Keratinocyte (primary cell): Measurements from ENCODE around the gene SRSF9.

Experiments
- EZH2 ChIP-seq: IDR thresholded peaks from one replicate; pipeline ENCODE4 v1.6.1; 2012; ENCODE audit warnings: inconsistent platforms, mild to moderate bottlenecking, low read length, moderate library complexity
- TF ChIP-seq, protein P1 (sequence below), 3 experiments: IDR thresholded peaks in 1 of 3; conservative IDR thresholded peaks in 1 of 3; optimal IDR thresholded peaks in 1 of 3; 2 replicates in 2 of 3; 3 replicates in 1 of 3; pipeline versions ENCODE3 to v1.5.1; 2011; ENCODE audit warnings: low read length in 3 of 3, mild to moderate bottlenecking in 3 of 3, moderate library complexity in 2 of 3, control low read depth in 1 of 3, inconsistent platforms in 1 of 3; ENCODE audit not compliant: insufficient read depth in 2 of 3; ENCODE audit errors: extremely low read depth in 1 of 3

DNA sequence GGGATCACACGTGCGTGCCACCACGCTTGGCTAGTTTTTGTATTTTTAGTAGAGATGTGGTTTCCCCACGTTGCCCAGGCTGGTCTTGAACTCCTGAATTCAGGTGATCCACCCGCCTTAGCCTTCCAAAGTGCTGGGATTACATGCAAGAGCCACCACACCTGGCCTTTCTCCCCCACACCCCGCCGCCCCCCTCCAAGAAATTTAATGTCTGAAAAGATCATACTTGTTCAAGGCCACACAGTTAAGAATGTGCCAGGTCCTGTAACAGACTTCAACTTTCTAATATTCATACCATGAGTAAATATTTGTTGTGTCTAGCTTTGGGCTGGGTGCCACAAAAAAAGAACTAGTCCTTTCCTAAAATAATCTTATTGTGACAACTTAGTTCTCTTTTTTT is 14.2 kb downstream of the SRSF9 start:
- TF ChIP-seq, protein P1, sequence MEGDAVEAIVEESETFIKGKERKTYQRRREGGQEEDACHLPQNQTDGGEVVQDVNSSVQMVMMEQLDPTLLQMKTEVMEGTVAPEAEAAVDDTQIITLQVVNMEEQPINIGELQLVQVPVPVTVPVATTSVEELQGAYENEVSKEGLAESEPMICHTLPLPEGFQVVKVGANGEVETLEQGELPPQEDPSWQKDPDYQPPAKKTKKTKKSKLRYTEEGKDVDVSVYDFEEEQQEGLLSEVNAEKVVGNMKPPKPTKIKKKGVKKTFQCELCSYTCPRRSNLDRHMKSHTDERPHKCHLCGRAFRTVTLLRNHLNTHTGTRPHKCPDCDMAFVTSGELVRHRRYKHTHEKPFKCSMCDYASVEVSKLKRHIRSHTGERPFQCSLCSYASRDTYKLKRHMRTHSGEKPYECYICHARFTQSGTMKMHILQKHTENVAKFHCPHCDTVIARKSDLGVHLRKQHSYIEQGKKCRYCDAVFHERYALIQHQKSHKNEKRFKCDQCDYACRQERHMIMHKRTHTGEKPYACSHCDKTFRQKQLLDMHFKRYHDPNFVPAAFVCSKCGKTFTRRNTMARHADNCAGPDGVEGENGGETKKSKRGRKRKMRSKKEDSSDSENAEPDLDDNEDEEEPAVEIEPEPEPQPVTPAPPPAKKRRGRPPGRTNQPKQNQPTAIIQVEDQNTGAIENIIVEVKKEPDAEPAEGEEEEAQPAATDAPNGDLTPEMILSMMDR (optimal IDR thresholded peaks at IDR 0.05 in 1 of 3, IDR thresholded peaks at IDR 0.05 in 1 of 3, conservative IDR thresholded peaks at IDR 0.05 in 1 of 3; ENCODE audit: extremely low read depth in 1 of 3, insufficient read depth in 2 of 3, low read length in 3 of 3): no peak
- no peak for TF ChIP-seq EZH2
